ENCODE measurements around the gene FAHD1.

FAHD1 gene

GRCh38 chr16:1792836-1793577, 34.0 kb upstream of the FAHD1 start:
- Histone ChIP-seq H3K4me2 (ENCODE audit: low read length) (no peak overlapping the region), H3K4me1 (ENCODE audit: control insufficient read depth, low read length) (no peaks in the 10 kb centered on the region), H3F3A (ENCODE audit: control insufficient read depth, insufficient read depth) (no peaks in the 10 kb centered on the region), H3K4me3 (ENCODE audit: low read length) (no peak overlapping the region), H3K36me3 (ENCODE audit: control insufficient read depth, low read length) (peaks cover 7% of the 10 kb centered on the region; the same call in 1 of the 2 replicates), H3K27ac (ENCODE audit: low read depth, low read length) (no peak overlapping the region), H4K20me1 (ENCODE audit: control insufficient read depth, insufficient read depth, low read depth, low read length) (no peaks in the 10 kb centered on the region), H3K9me3 (ENCODE audit: control insufficient read depth, insufficient read depth, low read length) (peaks cover 2% of the 10 kb centered on the region; the same call in 1 of the 2 replicates), H3K9me2 (replicated peaks; ENCODE audit: control insufficient read depth, low read length) (no peaks in the 10 kb centered on the region), H3K79me2 (ENCODE audit: control insufficient read depth, low read length) (no peaks in the 10 kb centered on the region), H3K27me3 (ENCODE audit: control insufficient read depth, low read length) (no peaks in the 10 kb centered on the region)
- no peak for TF ChIP-seq EZH2phosphoT487 (IDR thresholded peaks at IDR 0.05; ENCODE audit: borderline replicate concordance, low read length)
- TF ChIP-seq CTCF (IDR thresholded peaks at IDR 0.05; ENCODE audit: low read depth, low read length, poor library complexity, severe bottlenecking), result no peak

GRCh38 chr16:1793578-1794220, 33.3 kb upstream of the FAHD1 start, which contains the start of gene IGFALS:
Gene IGFALS (minus strand): TSS chr16:1793705. CDS start chr16:1793652, 53 bp downstream.
- Histone ChIP-seq H3K9me3 (ENCODE audit: control insufficient read depth, insufficient read depth, low read length) (peaks cover 5% of the 10 kb centered on the region; the same call in 1 of the 2 replicates), H3K4me2 (ENCODE audit: low read length) (no peak within 1 kb of the TSS), H3F3A (ENCODE audit: control insufficient read depth, insufficient read depth) (no peaks in the 10 kb centered on the region), H3K79me2 (ENCODE audit: control insufficient read depth, low read length) (no peaks in the 10 kb centered on the region), H3K36me3 (ENCODE audit: control insufficient read depth, low read length) (peaks cover 4% of the 10 kb centered on the region; the same call in 1 of the 2 replicates), H3K4me3 (ENCODE audit: low read length) (no peak within 1 kb of the TSS), H3K27ac (ENCODE audit: low read depth, low read length) (no peak within 1 kb of the TSS), H4K20me1 (ENCODE audit: control insufficient read depth, insufficient read depth, low read depth, low read length) (no peaks in the 10 kb centered on the region), H3K4me1 (ENCODE audit: control insufficient read depth, low read length) (no peaks in the 10 kb centered on the region), H3K27me3 (ENCODE audit: control insufficient read depth, low read length) (no peaks in the 10 kb centered on the region), H3K9me2 (replicated peaks; ENCODE audit: control insufficient read depth, low read length) (no peaks in the 10 kb centered on the region)
- TF ChIP-seq CTCF (IDR thresholded peaks at IDR 0.05; ENCODE audit: low read depth, low read length, poor library complexity, severe bottlenecking) (no peak), EZH2phosphoT487 (IDR thresholded peaks at IDR 0.05; ENCODE audit: borderline replicate concordance, low read length) (no peak)

GRCh38 chr16:1794221-1794871, 32.7 kb upstream of the FAHD1 start:
- H3K4me3 ChIP-seq (ENCODE audit: low read length), result no peak overlapping the region
- no peaks in the 10 kb centered on the region; the same call in 1 of the 2 replicates for H3K36me3 ChIP-seq (ENCODE audit: control insufficient read depth, low read length)
- no peak overlapping the region for H3K27ac ChIP-seq (ENCODE audit: low read depth, low read length)
- no peaks in the 10 kb centered on the region for H3K79me2 ChIP-seq (ENCODE audit: control insufficient read depth, low read length)
- no peaks in the 10 kb centered on the region for H3K9me2 ChIP-seq (replicated peaks; ENCODE audit: control insufficient read depth, low read length)
- no peaks in the 10 kb centered on the region for H3K4me1 ChIP-seq (ENCODE audit: control insufficient read depth, low read length)
- H4K20me1 ChIP-seq (ENCODE audit: control insufficient read depth, insufficient read depth, low read depth, low read length), result no peaks in the 10 kb centered on the region
- H3K4me2 ChIP-seq (ENCODE audit: low read length), result no peak overlapping the region
- no peaks in the 10 kb centered on the region for H3K27me3 ChIP-seq (ENCODE audit: control insufficient read depth, low read length)
- no peaks in the 10 kb centered on the region for H3F3A ChIP-seq (ENCODE audit: control insufficient read depth, insufficient read depth)
- TF ChIP-seq CTCF (IDR thresholded peaks at IDR 0.05; ENCODE audit: low read depth, low read length, poor library complexity, severe bottlenecking) (no peak), EZH2phosphoT487 (IDR thresholded peaks at IDR 0.05; ENCODE audit: borderline replicate concordance, low read length) (no peak)
- H3K9me3 ChIP-seq (ENCODE audit: control insufficient read depth, insufficient read depth, low read length), result peaks cover 5% of the 10 kb centered on the region; the same call in 1 of the 2 replicates
